NOMO-1 treated with DMSO at 0.1 percent for 48 hours (cell line): ENCODE results near the gene CHAD.
A peak's percentile ranks its signal among the peaks of the same experiment; 100 is the strongest.

Experiments used
- DNase-seq: peaks from one replicate; lab custom pipeline; 2025; ENCODE audit not compliant: unreplicated experiment; lab: John Stamatoyannopoulos, UW

The CHAD gene, protein sequence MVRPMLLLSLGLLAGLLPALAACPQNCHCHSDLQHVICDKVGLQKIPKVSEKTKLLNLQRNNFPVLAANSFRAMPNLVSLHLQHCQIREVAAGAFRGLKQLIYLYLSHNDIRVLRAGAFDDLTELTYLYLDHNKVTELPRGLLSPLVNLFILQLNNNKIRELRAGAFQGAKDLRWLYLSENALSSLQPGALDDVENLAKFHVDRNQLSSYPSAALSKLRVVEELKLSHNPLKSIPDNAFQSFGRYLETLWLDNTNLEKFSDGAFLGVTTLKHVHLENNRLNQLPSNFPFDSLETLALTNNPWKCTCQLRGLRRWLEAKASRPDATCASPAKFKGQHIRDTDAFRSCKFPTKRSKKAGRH

DNA sequence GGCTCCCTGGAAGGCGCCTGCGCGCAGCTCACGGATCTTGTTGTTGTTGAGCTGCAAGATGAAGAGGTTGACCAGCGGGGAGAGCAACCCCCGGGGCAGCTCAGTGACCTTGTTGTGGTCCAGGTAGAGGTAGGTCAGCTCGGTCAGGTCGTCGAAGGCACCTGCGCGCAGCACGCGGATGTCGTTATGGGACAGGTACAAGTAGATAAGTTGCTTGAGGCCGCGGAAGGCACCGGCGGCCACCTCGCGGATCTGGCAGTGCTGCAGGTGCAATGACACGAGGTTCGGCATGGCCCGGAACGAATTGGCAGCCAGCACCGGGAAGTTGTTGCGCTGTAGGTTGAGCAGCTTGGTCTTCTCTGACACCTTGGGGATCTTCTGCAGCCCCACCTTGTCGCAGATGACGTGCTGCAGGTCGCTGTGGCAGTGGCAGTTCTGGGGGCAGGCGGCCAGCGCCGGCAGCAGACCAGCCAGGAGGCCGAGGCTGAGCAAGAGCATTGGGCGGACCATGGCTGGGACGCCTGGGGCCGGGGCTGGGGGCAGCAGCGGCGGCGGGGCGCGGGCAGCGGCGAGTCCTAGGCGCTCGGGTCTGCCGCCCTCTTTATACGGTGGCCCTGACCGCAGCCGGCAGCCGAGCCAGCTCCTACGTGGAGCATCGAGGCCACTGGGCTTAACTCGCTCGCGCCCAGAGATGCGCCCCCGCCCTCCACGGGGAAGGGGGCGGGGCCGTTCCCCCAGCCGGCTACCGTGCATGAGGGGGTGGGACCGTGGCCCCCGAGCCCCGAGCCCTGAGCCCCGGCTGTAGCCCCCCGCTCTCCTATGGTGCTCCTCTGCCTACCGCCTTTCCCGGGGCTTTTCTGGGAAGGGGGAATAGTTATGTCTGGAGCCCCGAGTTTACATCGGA, at the start of gene CHAD:
Gene CHAD, minus strand, starts transcription at position 577 of the 904 bp plus-strand sequence. Its CDS starts 67 bp downstream, at position 510.
- DNase-seq = no peak

DNA sequence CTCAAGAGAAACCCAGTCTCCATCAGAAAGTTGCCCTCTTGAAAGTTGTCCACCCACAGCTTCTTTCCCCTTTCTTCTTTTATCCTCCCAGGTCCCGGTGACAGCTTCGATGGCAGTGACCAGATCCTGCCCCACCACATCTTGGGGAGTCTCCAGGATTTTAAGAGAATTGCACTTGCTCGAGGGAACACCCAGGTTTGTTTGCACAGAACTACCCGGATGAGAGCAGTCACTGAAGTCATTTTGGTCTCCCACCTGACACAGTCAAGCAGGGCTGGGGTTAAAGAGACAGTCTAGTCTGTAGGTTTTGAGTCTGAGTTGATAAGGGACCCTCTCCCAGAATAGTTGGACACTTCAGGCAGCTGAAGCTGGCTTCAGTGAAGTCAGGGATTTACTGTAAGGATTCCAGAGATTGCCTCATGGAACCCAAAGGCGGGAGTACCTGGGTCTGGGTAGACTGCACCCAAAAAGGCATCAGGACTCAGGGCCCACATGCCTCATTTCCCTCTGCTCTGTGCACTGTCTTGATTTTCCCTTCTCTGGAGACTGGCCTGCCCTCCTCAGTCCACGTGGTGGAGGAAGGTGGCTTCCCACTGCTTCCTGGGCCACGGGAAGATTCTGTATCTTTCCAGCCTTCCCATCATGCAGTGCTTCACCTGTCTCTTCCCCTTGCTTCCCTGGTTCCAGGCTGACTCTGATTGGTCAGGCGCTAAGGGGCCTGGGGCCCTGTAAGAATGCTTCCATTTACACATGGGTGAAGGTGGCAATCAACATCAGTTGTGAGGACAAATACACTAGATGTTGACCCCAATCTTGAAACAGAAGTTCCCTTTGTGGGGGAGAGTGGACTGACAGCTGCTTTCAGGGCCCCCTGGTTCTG, 49.1 kb upstream of the CHAD start:
- no peak for DNase-seq

DNA sequence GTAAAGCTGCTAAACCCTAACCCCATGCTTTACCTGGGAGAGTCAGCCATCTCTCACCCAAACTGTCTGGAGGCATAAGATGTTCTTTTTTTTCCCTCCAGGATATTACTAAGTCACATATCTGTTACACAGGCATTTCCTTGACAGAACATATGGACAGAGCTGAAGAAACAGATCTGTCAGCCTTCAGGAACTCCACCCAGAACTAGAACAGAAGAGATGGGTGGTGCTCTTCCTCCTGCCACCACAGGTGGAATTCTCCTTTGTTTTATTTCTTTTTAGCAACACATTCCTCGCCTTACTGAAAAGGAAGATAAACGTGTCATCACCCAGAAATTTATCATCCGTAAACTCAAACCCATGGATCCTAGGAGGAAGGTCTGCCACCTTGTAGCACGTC, 48.3 kb upstream of the CHAD start:
- no peak for DNase-seq

DNA sequence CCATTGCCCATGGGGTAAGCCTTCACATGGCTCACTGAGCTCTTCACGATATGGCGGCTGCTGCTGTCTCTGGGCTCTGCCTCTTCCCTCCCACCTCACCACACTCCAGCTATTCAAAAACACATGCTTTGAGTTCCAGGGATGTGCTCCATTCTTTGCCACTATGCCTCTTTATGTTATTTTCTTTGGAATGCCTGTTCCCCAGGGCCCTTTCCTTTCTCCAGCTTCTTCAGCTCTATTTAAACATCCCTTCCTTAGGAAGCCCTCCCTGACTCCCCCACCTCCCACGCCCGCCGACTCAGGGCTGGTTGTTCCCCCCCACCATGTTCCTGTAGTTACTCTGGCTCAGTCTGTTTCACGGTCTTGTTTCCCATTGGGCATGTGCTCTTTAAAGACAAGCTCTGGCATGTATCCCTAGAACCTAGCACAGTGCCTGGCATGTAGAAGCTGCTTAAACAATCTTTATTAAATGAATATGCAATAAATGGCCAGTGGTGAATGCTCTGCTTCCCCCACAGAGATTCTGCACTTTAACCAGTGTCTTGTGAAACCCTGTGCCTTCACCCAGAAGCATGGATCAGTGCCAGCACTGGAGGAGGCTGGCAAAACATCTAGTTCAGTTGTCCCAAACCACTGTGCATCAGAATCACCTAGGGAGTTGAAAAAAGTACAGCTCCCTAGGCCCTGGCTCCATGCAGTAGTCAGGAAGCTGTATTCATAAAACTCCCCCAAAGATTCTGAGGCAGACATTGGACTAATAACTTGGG, 46.4 kb upstream of the CHAD start:
- no peak for DNase-seq

DNA sequence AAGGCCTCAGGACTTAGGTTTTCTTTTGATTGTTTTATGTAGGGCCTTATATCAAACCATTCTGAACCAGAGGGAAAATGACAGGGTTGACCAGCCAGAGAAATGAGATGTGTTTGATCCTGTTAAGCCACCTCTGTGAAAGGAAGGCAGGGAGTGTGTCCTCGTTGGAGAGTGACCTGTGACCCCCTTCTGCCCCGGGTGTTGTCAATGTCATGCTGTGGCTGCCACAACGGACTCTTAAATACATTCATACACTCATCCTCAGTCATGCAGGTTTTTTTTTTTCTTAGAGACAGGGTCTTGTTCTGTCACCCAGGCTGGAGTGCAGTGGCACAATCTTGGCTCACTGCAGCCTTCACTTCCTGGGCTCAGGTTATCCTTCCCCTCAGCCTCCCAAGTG, 45.7 kb upstream of the CHAD start:
- no peak for DNase-seq

DNA sequence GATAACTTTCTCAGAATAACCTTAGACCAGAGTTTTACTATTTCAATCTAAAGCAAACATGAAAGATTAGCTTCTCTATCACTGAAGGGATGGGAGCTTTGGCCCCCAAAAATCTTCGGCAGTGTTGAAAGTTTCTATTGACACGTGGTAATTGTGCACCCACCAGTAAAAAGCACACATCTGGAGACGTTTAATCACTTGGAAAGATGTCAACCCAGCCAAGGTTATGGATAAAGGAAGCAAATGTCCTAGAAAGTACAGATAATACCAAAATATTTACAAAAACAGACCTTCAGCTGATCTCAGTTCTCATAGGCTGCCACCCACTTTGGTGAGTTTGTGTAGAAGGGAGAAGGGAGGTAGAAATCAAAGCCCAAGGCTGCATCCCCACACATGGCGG, 44.8 kb upstream of the CHAD start:
- DNase-seq = no peak

DNA sequence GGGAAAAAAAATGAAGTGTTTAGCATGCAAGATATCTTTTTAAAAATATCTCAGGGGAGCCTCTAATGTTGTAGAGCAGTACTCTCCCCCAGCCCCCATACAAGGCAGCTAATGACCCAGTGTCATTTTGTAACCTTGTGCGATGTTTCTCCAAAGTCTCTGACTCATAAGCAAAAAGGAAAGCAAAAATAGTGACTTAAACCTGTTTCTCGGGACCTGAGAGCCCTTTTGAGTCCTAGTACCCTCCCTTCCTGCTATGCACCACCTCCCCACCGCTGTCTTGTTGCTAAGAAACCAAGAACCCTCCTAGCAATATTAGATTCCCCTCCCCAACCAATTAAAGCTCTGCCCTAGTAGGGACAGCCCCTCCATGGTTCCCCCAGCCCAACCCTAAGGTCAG, 42.4 kb upstream of the CHAD start:
- DNase-seq = peak; percentile 28

DNA sequence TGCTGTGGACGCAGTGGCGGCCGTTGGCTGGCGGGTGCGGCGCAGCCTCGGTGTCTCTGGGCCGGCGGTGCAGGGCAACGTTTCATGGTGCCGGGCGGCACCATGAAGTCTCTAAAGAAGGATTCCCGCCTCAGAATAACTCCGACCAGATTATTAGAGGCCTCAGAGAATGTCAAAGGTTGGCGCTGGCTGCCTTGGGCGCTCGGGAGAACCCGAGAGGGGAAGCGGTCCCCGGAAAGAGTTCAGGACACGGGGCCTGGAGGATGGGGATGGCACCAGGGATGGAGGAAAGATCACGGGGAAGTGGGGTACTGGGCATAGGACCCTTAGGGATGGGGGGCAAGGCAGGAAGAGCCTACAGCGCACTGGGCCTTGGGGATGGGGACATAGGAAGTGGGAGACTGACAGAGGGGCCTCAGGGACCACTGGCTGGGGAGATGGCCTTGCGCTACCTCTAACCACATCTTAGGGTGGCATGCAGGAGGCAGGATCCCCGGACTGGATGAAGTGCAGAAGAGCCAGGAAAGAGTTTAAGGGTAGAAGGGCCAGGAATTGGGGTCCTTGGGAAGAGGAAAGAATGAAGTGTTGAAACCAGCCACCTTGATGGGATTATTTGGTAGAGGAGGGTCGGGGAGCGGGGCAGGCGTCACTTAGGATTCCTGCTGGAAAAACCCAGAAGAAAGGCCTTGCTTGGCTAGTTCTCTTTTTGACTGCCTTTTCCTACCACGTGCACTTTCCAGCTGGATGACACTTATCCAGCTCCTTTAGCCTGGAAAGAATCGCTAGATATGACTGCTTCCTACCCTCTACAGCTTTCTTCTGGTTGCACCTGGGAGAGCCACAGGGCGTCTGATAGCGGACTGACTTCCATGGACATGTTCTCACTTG, 40.1 kb upstream of the CHAD start:
- no peak for DNase-seq

DNA sequence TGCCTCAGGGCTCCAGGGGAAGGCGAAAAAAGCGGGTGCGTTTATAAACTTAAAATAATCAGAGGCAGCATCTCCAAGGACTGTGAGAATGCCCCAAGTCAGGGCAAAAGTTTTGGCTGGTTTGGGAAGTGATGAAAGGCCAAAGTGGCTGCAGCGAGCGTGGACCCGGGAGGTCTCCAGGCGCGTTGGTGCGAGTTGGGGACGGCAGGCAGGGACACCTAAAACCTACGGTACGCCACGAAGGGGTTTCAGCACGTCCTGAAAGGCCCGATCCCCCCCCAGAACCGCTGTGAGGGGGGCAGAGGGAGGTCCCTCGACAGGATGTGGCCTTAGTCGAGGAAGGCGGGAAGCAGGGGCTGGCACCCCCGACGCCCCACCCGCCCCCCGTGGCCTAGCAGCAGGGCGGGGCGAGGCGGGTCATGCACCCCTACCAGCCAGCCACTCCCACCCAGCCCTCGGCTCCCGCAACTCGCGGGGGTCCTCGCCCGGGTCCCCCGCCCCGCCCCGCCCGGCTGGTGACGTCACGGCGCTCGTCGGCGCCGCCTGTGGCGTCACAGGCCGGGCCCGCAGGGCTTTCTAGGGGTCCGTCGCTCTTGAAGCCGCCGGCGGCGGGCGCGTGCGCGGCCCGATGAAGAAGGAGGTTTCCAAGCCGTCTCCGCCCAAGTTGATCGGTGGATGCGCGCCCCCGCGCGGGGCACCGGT, 39.3 kb upstream of the CHAD start, which contains the start of gene MYCBPAP:
Gene MYCBPAP, plus strand, starts transcription at position 569 of the 702 bp plus-strand sequence. CDS start 236 bp downstream, outside the sequence.
- peak; percentile 82 for DNase-seq

DNA sequence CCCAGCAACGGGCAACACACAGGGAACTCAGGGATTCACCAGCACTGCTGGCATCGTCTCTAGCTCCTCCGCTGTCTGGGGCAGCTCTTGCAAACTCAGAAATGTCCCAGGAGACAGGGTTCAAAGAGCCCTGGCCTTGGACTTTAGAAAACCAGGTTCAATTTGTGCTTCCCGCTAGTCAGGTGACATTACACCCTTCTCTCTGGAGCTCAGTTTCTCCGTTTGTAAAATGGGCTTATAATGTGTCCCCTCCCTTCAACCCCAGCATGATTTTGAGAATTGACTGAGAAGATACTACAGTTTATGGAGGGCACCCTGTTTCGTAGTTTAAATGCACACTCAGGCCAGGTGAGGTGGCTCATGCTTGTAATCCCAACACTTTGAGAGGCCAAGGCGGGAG, 37.6 kb upstream of the CHAD start:
- DNase-seq = no peak

DNA sequence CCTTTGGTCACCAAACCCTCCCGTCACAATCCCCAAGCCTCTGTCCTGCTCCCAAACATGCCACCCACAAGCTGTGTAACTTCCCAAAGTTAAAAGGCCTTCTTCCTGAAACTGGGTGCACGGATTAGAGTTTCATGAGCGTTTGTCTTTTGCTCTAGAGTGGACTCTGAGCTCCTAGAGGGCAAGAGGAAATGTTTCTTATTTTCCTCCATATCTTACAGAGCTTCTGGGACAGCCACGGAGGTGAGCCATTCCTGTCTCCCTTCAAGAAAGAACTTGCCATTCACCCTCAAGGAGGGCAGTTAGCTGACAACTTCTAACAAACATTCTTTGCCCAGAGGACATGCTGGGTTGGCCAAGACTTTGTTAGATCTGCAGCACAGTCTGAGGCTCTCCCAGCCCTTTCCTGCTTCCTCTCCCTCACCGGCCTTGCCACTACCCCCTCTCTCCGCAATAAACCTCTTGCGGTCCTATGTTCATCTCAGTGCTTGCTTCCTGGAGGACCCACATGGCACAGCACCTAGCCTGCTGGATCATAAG, 37.0 kb upstream of the CHAD start:
- no peak for DNase-seq

DNA sequence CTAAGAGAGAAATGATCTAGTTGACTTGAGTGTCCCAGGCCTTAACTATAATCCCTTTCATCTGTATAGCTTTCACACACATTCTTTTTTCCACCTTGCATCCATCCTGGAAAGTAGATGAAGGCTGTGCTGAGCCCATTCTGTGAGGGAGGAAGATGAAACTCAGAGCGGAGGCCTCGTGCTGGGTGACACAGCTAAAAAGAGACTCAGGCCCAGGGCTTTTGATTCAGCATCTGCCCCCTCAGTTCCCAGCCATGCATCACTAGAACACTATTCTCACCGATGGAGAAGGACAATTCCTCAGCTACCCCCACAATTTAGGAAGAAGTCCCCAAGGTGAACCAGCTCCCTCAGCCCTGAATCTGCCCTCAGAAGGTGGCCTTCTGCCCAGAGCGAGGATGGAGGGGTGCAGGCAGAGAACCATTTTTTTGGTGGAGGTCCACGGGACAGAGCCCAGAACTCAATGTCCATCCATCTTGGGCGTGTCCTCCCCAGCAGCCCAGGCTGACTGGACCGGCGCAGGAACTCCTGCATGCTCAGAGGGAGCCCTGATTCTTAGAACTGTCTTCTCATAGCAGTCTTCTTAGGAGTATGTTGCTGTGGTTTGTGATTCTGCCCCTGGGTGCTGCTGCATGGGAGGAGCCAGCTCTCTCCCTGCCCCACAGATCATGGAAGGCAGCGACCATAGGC, 33.8 kb upstream of the CHAD start:
- no peak for DNase-seq

DNA sequence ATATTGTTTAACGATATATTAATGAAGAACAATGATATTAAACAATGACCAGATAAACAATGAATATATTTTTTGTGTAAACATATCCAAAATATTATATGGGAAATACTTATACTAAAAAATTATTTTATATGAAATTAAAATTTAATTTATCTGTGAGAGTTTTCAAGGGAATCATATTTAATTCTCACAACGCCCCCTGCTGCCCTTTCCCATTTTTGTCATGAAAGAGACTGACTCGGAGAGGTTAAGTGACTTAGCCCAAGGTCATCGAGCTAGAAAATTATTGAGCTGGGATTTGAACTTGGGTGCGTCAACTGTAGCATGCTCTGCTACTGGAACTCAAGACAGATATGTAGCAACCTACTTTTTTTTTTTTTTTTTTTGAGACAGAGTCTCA, 32.4 kb upstream of the CHAD start:
- DNase-seq = no peak

DNA sequence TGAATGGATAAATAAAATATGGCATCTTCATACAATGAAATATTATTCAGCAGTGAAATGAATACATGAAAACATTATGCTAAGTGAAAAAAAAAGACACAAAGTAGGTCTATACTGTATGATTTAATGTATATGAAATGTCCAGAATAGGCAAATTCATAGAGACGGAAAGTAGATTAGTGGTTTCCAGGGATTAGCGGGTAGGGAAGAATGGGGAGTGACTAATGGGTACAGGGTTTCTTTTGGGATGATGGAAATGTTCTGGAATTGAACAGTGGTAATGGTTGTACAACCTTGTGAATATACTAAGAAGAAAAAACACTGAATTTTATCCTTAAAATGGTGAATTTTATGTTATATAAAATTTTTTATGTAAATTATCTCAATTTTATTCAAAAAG, 31.0 kb upstream of the CHAD start:
- no peak for DNase-seq

DNA sequence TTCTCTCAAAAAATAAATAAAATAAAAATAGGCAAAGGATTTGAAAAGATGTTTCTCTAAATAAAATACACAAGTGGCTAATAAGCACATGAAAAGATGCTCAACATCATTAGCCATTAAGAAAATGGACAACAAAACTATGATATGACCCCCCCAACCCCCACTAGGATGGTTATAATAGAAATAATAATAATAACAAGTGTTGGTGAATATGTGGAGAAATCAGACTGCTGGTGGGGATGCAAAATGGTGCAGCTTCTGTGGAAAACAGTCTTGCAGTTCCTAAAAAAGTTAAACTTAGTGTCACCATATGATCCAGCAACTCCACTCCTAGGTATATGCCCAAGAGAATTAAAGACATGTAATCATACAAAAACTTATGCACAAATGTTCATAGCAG, 30.6 kb upstream of the CHAD start:
- no peak for DNase-seq

DNA sequence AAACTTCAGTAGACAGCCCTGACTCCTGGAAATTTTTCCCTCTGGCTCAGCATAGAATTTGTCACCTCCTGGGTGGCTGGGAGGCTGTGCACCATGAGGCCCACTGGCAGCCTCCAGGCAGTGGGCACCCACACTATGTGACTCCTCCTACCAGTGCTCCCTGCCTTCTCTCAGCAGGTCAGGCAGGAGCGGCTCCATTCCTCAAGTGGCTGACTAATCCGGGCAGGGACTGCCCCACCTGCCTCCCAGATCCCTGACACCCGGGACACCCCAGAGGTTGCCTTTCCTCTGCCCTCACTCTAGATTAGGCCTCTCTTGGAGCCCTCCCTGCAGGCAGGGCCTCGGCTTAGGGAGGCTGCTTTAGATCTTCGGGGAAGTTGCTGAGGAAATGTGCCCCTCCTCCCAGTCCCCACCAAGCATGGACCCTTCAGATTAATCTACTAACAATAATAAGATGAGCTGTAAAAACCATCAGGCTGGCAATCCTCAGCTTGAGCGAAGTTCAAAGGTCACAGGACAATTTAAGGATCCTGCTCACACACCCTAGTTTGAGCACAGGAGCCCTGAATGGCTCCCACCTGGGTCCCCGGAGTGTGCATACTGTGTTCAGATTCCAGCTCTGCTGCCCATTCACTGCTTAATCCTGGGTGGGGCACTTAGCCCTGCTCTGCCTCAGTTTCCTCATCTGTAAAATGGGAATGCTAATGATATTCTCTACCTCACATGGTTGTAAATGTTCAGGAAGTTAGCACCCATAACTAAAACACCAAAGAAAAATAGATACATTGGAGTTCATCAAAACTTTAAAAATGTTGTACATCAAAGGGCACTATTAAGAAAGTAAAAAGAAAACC, 29.6 kb upstream of the CHAD start:
- DNase-seq = no peak

DNA sequence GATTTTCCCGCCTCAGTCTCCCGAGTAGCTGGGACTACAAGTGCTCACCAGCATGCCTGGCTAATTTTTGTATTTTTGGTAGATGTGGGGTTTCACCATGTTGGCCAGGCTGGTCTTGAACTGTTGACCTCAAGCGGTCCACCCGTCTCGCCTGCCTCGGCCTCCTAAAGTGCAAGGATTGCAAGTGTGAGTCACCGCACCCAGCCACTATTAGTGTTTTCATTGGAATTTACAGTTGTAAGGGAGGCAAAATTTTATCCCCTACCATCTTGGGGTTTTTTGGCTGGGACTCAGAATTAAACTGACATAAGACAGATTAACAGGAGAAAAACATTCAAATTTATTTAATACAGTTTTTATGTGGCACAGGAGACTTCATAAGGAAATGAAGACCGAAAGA, 27.2 kb upstream of the CHAD start:
- no peak for DNase-seq
